Aorta (tissue), 5 donors: ENCODE measurements around the gene TFPI2. TPM values are rescaled to one million over a fixed set of nuclear protein-coding genes. Genes with fewer than 3 reads are reported as not detected.
"Not testable (repeated sequence)": the region's sequence is repeated elsewhere in the genome, so short reads cannot be mapped to it uniquely, and the experiment has no call there.

Source experiments
- ATAC-seq: fragments of 200-7000 bp; cut with Tn5 transposase; one replicate; pipeline ENCODE4 v1.9.1; 2022; ENCODE audit warnings: moderate library complexity; ENCODE audit not compliant: low FRiP score
- DNase-seq, 2 donors: peaks; one replicate each; pipeline ENCODE4 v3.0.0-alpha.2; 2020
- H3K27ac ChIP-seq, 2 donors: one replicate each; pipeline ENCODE4 v1.5.1; 2013; ENCODE audit warnings: low read length in 2 of 2, mild to moderate bottlenecking in 2 of 2, moderate library complexity in 2 of 2, control low read depth in 1 of 2, inconsistent platforms in 1 of 2, low read depth in 1 of 2
- H3K27me3 ChIP-seq, 2 donors: one replicate each; pipeline ENCODE4 v1.6.1; 2013; ENCODE audit warnings: control low read depth in 1 of 2, low read length in 1 of 2, mild to moderate bottlenecking in 1 of 2, moderate library complexity in 1 of 2; ENCODE audit not compliant: insufficient read depth in 2 of 2, control insufficient read depth in 1 of 2
- H3K36me3 ChIP-seq, 2 donors: one replicate each; pipeline ENCODE4 v1.6.1; 2013; ENCODE audit warnings: control low read depth in 1 of 2, low read length in 1 of 2, mild to moderate bottlenecking in 1 of 2; ENCODE audit not compliant: insufficient read depth in 2 of 2, control insufficient read depth in 1 of 2
- H3K4me1 ChIP-seq, 2 donors: one replicate each; pipeline ENCODE4 v1.6.1; 2013; ENCODE audit warnings: low read length in 2 of 2, control low read depth in 1 of 2, mild to moderate bottlenecking in 1 of 2, moderate library complexity in 1 of 2; ENCODE audit not compliant: insufficient read depth in 2 of 2, control insufficient read depth in 1 of 2
- H3K4me3 ChIP-seq, 2 donors: one replicate each; pipeline ENCODE4 v1.5.1; 2013; ENCODE audit warnings: low read length in 2 of 2, control low read depth in 1 of 2, mild to moderate bottlenecking in 1 of 2
- H3K9me3 ChIP-seq: one replicate; pipeline ENCODE4 v1.6.1; 2013; ENCODE audit warnings: mild to moderate bottlenecking, low read length; ENCODE audit not compliant: control insufficient read depth
- WGBS, 2 donors: extraction: QIAGEN DNeasy Blood & Tissue Kit; methylation state at CpG; one replicate each; pipeline ENCODE4 v1.1.7; 2013; 5-methylcytosine and 5-hydroxymethylcytosine counted together
- intact Hi-C, 2 donors: fragments of 100-400 bp; cut with DNase I; formaldehyde crosslinking; loops; one replicate each; pipeline versions ENCODE4 v1.14.2 to v1.15.0; 2022
- polyA plus RNA-seq, 2 donors: library from polyadenylated mRNA; stranded (reverse); fragments of 200-250 nt; gene quantifications; one replicate each; pipeline ENCODE4 v1.2.3, GENCODE V29; 2013
- total RNA-seq, 2 donors: library from RNA; stranded (reverse); fragmentation: NEBNext Ultra II Directional; extraction: Animal tissue kit (Norgen Biotek cat#: 25700); gene quantifications; one replicate each; pipeline ENCODE4 v1.2.1, GENCODE V29; 2021
- donor health status: healthy with polysubstance abuse.
- donor health status: Bipolar disorder and iron deficiency.
- donor health status: DM: no; HTN: no; CAD: no.
- donor health status: DM: no; HTN: no; CAD: no.
- donor health status: DM: yes; HTN: yes; CAD: no.

Gene TFPI2
- total and polyA plus RNA-seq, 4 donors = 5.8 to 41.2 (median 11.2) TPM

DNA sequence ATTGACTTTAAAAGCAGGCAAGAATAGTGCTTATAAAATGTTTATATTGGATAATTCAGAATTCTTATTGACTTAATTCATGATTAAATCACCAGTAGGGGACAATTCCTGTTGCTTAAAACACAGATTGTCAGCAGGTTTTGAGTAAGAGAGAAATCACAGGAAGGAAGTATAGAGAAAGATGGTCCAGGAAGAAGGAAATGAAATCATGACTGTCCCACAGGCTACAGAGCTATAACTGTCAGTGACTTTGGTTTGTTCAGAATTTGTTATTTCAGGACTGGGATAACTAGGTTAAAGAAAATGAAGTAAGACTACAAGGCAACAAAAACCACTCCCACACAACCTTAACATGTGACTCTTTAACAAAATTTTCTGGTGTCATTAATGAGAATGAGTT is 22.6 kb upstream of the TFPI2 start:
- Histone ChIP-seq H3K36me3 (no peaks in the 10 kb centered on the region), H3K27me3 (no peaks in the 10 kb centered on the region), H3K27ac (no peak overlapping the region), H3K4me3 (no peak overlapping the region), H3K4me1 (no peaks in the 10 kb centered on the region), H3K9me3 (no peaks in the 10 kb centered on the region)
- ATAC-seq (no peak), DNase-seq (no peak)
- intact Hi-C loops = no loop called here

- H3K27me3 ChIP-seq, ATAC-seq, intact Hi-C loops, DNase-seq, H3K4me1 ChIP-seq, H3K36me3 ChIP-seq, H3K4me3 ChIP-seq, H3K9me3 ChIP-seq, H3K27ac ChIP-seq: not testable (repeated sequence)
Observed at GRCh38 chr7:93911661-93912060, 21.1 kb upstream of the TFPI2 start.

GRCh38 chr7:93911242-93911641 is 20.7 kb upstream of the TFPI2 start:
- H3K9me3 ChIP-seq, H3K4me3 ChIP-seq, H3K36me3 ChIP-seq, intact Hi-C loops, DNase-seq, H3K27ac ChIP-seq, H3K27me3 ChIP-seq, H3K4me1 ChIP-seq: not testable (repeated sequence)
- peak; percentile 36 for ATAC-seq
- WGBS, 2 donors = 27 to 45% methylated on average over 3 of the region's 3 CpGs

GRCh38 chr7:93910076-93910994 is 19.8 kb upstream of the TFPI2 start:
- ATAC-seq (peak; percentile 80), DNase-seq (no peak)
- Histone ChIP-seq H3K27me3 (no peaks in the 10 kb centered on the region), H3K9me3 (no peaks in the 10 kb centered on the region), H3K36me3 (no peaks in the 10 kb centered on the region), H3K4me1 (no peaks in the 10 kb centered on the region), H3K27ac (no peak overlapping the region), H3K4me3 (no peak overlapping the region)
- intact Hi-C loops = no loop called here
- WGBS, 2 donors = 19 to 24% methylated on average over 3 of the region's 3 CpGs

DNA sequence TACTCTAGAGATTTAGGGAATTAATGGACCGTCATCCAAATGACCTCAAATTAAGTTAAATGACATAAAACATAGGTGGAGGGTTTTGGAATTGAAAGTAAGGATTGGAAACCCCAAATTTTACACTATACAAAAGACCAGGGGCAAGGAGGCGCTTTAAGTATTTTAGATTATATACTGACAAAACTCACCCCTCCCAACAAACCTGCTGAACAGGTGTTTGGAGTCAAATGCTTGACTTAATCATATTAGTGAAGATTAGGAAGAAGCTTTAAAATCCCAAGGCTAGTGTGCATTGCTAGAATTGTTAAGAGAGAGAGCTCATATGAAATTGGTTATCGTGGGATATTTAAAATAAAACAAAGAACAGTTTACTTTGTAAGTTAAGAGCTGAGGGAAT is 15.7 kb upstream of the TFPI2 start, which contains the start of gene GNGT1:
Gene GNGT1 (plus strand): TSS at position 301 of the 400 bp plus-strand sequence. CDS start 180 bp downstream, outside the sequence.
- intact Hi-C loops = no loop called here
- WGBS, 2 donors = 66 to 67% methylated on average over 3 of the region's 3 CpGs
- ATAC-seq = no peak
- H3K4me1 ChIP-seq = no peaks in the 10 kb centered on the region
- H3K27me3 ChIP-seq = no peaks in the 10 kb centered on the region
- no peak for DNase-seq
- H3K9me3 ChIP-seq = no peaks in the 10 kb centered on the region
- no peaks in the 10 kb centered on the region for H3K36me3 ChIP-seq
- no peak within 1 kb of the TSS for H3K27ac ChIP-seq
- no peak within 1 kb of the TSS for H3K4me3 ChIP-seq

- no peaks in the 10 kb centered on the region for H3K9me3 ChIP-seq
- no peak overlapping the region for H3K27ac ChIP-seq
- 95 to 96% methylated on average over 1 of the region's 1 CpG for WGBS, 2 donors
- no peaks in the 10 kb centered on the region for H3K36me3 ChIP-seq
- intact Hi-C loops = loop anchor here in 1 of 2 donors (2.0 kb wide), 1 partner anchor 184 kb away; no protein-coding TSS in a partner anchor
- H3K27me3 ChIP-seq = no peaks in the 10 kb centered on the region
- DNase-seq (no peak), ATAC-seq (peak; percentile 67)
- H3K4me1 ChIP-seq = no peaks in the 10 kb centered on the region
- no peak overlapping the region for H3K4me3 ChIP-seq
Observed at GRCh38 chr7:93902777-93903423, 12.3 kb upstream of the TFPI2 start.

GRCh38 chr7:93897680-93898079 is 7.1 kb upstream of the TFPI2 start:
- no peaks in the 10 kb centered on the region for H3K27me3 ChIP-seq
- DNase-seq (no peak), ATAC-seq (no peak)
- H3K36me3 ChIP-seq = no peaks in the 10 kb centered on the region
- no peaks in the 10 kb centered on the region for H3K4me1 ChIP-seq
- no peak overlapping the region for H3K27ac ChIP-seq
- H3K9me3 ChIP-seq = no peaks in the 10 kb centered on the region
- intact Hi-C loops = no loop called here
- WGBS, 2 donors = 71 to 74% methylated on average over 2 of the region's 2 CpGs
- H3K4me3 ChIP-seq = no peak overlapping the region

DNA sequence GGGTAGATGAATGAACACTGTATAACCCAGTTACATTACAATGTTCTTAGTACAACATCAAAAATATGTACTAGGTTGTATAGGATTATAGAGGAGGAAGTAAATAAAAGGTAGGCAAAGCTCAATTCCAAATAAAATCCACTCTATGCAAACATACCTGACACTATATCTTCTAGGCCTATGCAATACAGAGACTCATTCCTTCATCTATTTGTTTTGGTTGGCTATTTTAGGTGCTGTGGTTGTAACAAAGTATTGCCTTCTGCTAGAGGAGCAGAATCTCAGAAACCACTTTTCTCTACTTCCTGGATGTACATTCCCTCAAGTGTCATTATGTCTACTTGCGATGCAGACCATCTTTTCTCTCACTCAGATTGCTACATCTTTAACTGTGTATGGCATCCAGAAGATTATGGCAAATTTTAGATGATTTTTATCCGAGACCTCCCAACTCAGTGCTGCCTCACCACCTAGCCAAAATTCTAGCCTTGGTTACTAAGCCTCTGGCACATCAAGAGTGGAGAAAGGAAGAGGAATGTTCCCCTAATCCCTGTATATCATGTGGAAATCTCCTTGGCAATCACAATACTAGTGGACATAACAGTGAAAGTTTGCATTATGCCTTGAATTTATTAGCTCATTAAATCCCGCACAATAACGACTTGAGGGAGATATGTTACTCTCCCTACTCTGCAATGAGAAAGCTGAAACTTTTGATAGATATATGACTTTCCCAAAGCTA is 5.5 kb upstream of the TFPI2 start:
- intact Hi-C loops = no loop called here
- DNase-seq (no peak), ATAC-seq (no peak)
- H3K27me3 ChIP-seq = no peaks in the 10 kb centered on the region
- no peaks in the 10 kb centered on the region for H3K36me3 ChIP-seq
- H3K4me3 ChIP-seq = no peak overlapping the region
- H3K9me3 ChIP-seq = no peaks in the 10 kb centered on the region
- no peaks in the 10 kb centered on the region for H3K4me1 ChIP-seq
- no peak overlapping the region for H3K27ac ChIP-seq
- WGBS, 2 donors = 89 to 90% methylated on average over 4 of the region's 4 CpGs
